GM19023 (cell line): ENCODE results near the gene VWF.

ENCODE experiments used
- ATAC-seq: cut with Tn5 transposase; IDR thresholded peaks from one replicate; pipeline ENCODE4 v1.9.1; 2021; ENCODE audit warnings: mild to moderate bottlenecking, moderate library complexity; ENCODE audit not compliant: unreplicated experiment

VWF gene

DNA sequence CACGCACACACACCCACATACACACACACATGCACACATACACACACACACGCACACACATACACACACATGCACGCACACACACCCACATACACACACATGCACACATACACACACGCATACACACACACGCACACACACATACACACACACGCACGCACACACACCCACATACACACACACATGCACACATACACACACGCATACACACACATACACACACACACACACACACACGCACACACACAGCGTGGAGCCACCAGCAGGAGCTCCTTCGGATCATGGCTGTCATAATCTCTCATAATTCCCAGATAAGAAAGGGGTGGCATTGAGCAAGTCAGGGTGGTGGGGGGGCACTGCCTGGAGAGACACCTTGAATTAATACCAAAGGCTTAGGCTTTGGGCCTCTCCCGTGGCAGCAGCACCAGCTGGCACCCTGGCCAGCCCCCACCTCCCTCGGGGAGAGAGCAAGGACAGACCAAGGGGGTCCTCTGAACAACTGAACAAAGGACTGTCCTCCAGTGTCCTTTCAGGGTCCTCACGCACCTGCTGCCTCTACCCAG is 201.3 kb downstream of the VWF start:
- no peak for ATAC-seq

DNA sequence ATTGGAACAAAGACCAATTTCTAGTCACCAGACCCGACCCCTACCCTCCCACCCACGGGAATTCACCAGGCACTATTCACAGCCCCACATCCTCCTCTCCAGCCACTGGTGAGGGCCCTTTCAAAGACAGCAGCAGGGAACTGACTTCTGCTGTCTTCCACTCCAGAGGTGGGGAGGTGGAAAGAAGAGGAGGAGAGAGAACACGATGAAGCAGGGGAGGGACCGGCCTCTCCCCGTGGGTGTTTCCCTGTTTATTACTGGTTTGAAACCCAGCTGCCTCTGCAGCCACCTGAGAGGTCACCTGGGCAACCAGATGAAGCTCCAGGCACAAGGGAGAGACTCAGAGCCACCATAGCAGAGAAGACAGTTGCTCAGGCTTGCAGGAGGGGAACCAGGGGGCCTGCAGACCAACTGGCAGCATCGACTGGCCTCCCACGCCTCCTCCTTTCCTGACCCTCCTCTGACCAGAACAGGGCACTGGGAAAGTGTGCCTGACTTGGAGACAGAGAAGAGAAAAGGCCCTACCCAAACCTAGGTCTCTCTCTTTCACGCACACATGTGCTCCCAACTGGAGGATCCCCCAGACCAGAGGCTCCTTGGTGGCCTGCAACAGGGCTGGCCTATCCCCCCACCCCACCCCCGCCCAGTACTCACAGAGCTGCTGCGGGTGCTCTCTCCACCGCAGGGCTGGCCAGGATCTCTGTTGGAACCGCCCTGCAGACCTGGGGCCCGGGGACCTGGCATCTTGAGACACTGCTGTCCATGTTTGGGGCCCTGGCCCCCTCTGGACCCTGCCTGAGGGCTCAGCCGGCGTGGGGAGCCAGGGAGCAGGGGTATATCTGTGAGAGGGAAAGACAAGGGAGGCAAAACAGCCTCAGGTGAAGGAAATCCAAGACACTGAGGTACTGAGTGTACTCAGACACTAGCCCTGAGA is 202.2 kb downstream of the VWF start:
- no peak for ATAC-seq

DNA sequence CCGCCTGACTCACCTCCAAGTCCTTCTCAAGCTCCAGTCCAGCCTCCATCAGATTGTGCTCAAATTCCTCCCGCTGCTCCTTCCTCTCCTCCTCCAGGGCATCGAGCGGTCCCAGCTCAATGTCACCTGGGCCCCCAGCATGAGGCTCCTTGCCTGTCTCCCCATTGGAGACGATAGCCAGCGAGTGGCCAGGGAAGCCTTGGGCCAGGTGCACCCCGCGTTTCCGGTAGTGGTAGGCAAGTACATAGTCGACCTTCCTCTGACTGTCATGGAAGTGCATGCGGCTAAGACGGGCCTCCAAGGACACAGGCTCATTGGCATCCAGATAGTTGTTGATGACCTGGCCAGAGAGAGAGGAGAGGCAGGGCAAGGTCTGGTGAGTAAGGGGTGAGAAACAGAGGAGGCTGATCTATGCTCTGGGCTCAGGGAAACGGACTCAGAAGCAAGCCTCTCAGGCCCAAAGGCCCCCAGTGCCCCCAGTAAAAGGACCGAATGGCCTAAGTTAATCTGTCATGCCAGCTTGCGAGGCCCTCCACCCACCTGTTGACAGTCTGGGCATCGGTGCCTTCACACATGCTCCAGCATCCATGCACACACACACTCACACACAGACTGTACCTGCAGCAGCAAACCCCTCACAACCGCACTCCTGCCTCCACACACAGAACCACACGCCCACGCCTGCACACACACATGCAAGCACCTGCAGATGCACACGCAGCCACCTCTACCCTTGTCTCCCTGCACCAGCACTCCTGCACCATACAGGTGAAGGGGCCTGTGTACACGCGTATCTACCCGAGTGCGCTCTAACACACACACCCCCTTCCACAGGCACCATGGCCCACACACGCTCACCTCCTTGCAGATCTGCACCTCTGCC is 203.2 kb downstream of the VWF start:
- ATAC-seq = no peak

DNA sequence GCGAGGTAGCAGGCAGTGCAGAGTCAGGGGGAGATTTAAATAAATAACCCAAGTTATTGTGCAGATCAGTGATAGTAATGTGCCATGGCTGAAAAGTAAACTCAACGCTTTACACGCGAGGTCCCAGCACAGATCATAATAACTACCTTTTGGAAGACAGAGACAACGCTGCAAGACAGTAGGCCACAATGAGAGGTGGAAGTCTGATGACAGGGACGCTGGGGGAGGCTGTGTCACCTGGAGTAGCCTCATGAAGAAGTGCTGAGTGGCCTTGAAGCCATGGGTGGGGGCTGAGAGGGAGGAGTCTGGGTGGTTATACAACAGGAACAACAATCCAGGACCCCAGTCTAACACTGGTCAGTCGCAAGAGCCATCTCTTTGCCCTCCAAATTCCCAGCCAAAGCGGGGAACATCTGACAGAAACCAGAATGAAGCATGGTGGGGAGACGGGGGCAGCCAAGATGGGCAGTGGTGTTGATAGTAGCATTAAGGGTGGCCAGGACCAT is 207.6 kb downstream of the VWF start:
- no peak for ATAC-seq

DNA sequence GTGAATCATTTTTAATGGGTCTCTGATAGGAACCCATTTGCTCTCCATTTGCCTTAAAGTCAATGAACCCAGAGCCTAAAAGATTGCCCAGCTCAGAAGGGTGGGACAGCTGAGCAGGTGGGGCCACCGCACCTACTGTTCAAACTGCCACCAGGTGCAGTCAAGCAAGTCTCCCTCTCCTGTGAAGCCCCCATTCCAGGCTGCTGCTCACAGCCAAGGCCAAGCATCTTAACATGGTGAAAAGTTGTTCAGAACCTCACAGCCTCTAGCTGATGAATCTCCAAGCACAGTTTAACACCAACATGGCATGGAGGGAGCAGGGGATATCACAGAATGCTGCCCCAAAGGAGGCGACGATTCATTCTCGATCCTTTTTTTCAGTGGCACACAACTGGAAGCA is 209.0 kb downstream of the VWF start:
- ATAC-seq = no peak

DNA sequence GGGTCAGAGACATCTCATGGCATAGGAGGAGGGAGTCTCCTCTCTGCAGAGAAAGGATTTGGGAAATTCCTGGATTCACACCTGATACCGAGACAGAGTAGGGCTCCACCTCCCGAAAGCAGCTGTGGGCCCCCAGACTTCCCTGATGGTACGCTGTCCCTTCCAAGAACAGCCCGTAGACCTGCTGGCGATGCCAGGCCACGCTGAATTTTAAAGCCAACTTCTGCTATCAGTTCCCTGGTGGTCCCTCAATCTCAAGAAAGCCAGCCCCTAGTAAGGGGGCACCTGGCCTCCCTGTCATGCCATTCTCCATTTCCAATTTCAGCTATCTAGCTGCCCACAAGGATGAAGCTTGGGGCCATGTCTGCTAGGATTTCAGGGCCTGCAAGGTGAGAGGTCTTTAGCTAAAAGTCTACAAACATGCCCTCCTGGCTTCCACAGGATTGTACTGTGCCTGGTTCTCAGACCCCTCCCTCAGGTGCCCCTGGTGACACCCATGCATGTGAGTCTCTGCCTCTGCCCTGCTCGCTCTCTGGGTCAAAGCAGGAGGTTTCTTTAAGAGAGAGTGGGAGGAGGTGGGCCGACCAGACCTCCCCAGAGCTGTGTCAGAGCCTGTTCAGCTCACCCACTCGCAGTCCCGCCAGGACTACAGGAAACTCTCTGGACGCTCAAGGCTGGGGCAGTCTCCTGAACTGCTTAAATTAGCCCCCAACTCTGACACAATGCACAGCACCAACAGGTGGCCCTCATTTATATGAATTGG is 209.9 kb downstream of the VWF start:
- ATAC-seq = no peak

DNA sequence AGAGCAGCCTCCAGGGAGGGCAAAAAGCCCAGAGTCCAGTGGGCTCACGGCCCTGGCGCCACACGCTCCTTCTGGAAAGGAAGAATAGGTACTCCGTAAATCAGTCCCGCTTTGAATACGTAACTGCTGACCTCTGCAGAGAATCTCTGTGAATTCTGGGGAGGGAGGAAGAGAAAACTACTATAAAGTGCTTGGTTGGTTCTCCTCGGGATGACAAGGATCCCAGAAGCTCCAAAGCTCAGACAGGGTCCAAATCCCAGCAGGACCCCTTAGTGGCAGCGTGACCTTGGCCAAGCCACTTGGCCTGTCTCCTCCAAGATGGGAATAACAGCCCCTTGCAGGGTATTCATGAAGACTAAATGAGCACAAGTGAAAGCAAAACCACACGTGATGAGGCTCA is 211.1 kb downstream of the VWF start:
- ATAC-seq = no peak

DNA sequence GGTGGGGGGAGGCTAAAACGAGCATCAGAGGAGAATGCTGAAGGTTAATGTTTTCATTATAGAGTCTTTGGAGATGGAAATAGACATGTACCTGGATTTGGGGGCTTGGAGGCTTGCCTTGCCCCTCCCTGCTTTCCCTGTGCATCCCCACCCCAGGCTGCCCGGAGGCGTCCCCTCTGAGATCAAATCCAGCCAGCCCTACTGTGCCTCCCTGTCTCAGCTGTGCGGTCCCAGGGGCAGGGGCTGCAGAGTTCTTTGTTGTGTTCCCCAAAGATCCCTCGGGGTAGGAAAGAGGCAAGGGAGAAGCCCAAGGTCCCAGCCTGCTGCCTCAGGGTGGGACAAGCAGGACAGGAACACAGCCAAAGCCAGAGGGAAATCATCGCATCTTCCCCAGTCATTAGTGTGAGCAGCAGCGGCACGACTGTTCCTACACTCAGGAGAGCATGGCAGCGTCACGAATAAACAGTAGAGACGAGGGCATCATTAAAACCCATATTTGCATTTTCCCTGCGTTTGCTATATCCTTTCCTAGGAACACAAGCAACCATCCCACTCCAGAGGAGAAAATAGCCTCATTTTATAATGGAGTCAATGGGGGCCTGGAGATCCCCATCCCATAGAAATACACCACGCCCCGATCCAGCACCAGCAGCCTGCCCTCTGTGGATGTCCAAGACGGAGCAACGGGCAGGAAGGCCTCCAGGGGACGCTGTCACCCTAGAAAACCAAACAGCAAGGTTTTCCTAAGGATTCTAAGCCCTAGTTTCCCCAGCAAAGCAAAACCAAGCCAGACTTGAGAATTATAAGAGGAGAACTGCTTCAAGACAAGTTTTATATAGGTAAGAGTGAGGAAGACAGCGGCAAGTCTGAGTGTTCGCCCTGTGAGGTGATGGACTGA is 211.8 kb downstream of the VWF start:
- no peak for ATAC-seq

DNA sequence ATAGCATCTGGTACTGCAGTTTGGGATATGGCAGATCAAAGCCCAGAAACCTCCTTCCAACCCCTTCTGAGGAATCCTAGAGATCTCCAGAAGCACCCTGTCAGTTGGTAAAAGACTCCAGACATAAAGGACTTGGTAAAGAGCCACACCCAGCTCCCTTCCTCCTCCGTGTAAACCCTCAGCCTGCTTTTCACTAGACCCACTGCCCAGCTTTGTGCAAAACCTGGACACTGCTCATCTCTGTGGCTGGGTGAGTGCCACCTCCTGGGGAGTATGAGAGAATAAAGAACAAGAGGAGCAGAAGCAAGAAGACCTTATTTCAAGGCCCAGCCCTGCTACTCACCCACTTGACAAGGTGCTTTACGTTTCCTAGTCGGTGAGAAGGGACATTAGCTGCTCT is 212.5 kb downstream of the VWF start:
- ATAC-seq = no peak

DNA sequence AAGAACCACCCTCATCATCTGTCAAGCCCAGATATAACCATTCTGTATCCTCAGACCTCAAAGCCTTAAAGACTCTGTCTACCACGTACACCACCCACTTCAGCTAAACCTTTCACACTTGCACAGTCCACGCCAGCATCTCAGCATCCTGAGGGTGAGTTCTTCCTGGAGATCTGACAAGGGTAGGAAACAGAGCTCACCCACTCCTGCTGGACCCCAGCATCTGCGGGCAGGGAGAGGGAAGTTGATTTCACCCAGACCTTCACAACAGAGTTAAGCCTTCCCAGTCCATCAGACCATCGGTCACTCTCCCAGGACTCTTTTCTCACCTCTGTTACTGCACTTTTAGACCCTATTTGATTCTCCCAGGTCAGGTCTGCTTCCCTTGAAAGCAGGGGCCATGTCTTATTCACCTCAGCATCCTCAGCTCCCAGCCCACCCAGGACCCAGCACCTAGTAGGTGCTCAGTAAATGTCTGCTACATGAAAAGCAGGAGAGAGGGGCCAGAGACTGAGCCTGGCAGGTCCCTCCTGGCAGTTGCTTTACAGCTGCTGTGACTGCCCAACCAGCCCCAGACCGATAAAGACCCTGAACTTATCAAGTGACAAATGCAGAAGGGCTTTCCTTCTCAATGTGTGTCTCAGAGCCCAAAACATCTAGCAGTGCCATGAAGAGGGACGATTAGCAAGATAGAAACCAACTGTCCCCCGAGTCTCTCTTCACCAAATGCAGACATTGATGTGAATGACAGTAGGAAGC is 213.5 kb downstream of the VWF start:
- ATAC-seq = no peak

DNA sequence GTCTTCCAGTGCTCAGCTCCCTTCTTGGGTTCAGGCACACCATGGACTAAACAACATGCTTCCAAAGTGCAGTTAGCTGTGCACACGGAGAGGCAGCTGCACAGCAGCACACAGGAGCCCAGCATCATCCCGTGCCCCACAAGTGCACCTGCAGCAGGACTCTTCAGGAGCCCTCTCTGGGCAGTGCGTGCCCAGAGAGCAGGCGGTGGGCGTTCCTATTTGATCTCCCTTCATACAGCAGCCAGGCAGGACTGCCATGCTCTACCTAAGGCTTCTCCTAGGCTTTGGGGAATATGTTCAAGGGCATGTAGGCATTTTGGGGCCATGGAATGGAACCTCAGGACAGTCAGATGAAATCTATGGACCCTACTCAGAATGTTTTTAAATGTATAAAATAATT is 214.9 kb downstream of the VWF start:
- ATAC-seq = no peak

DNA sequence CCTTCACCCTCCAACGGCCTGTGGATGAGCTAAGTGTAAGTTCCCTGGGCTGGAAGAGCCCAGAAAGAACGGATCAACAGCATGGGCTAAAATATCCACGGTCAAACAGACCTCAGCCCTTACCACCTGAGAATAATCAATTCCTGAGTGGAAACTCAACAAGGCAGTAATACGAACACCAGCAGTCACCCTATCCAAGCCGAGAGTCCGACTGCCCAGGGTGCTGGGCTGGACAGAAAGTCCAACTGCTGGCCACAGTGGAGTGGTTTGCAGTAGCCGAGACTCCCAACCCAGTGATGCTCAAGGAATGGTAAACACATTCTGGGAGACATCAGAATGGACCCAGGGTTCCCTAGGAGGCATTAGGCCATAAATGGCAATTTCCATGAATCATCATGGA is 216.2 kb downstream of the VWF start:
- ATAC-seq = no peak

DNA sequence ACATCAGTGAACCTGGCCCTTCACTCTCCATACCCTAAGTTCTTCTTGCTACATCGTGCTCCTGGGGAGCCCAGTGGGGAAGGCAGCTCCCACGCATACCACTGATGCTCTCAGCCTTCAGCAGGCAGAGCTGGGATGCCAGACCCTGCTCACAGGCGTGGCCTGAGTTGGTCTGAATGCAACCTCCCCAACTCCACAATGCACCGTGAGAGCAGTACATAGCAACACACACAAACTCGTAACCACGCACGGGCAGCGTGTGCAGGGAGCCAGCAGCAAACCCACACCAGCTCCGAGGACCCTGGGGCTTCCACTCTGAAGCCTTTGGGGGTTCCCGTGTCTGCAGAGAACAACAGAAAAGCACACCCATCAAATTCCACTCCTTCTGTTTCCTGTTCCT is 216.7 kb downstream of the VWF start:
- no peak for ATAC-seq

DNA sequence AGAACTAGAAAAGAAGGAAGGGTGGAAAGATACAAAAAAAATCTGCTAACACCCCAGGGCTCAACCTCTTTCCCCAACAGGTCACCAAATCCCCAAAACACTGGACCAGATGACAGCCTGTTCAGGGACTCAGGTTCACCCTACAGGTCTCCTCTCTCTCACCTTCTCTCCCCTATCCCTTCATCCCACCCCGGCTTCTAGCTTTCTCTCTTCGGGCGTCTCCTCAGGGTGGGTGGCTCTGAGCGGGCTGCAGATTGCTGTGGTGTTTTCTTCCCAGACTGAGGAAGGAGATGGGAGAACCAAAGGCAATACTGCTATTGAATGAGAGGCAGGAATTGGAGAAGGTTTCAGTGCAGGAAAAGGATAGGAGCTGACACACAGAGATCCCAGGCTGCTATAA is 218.7 kb downstream of the VWF start:
- no peak for ATAC-seq

DNA sequence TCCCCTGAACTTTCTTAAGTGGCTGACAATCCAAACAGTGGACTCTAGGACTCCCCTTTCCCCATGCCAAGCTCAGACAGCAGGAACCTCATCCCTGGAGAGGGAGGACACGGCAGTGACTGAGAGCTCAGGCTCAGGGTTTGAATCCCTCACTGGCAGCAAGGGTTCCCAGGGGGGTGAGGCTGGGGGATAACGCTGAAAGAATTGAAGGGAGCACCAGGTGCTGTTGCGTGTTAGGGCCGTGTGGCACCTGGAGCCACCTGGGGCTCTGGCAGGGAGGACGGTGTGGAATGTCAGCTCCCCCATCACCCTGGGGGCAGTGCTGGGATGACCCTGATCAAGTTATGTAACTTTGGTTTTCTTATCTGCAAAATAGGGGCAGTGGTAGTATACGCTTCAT is 219.5 kb downstream of the VWF start:
- no peak for ATAC-seq

DNA sequence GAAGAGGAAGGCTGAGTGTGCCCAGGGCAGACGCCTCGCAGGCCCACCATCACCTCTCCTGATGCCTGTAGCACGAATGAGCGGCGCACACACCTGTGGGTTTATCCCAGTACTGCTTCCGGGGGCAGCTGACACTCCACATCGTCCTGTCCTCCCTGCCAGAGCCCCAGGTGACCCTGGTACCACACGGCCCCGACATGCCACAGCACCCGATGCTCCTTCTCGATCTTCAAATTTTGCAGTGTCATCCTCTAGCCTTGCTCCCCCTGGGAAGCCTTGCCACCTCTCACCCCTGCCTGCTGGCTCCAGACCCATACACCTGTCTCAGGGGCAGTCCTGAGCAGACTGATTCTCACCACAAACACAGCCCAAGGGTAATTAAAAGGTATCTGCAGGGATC is 220.0 kb downstream of the VWF start:
- ATAC-seq = no peak

DNA sequence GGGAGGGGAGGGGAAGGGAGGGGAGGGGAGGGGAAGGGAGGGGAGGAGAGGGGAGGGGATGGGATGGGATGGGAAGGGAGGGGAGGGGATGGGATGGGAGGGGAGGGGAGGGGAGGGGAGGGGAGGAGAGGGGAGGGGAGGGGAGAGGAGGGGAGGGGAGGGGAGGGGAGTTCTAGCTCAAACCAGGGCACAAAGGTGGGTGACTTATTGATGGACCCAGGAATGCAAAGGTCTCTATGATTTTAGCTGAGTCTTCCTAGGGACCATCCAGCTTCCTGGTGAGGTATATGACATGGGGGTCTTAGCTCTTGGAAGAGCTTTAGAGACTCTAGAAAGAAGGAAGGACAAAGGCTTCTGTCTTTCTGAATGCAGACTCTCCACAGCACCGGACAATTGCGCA is 221.7 kb downstream of the VWF start:
- no peak for ATAC-seq

DNA sequence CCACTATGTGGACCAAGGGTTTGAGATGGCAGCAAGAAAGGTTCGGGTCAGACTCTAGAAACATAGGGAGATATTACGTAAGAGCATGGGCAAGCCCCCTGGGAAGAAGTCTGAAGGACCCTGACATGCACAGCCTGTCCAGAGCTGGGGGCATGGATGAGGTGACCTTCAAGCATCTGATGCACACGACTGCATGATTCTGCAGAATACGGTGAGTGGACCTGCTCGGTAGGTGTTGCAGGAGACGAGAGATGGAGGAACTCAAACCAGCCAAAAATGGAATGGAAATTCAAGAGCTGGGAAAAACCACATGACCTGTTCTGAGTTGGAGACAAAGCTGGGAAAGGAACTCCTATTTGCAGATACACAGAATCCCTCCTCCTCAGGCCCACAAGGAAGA is 223.1 kb downstream of the VWF start:
- no peak for ATAC-seq
